GM04503 (cell line): ENCODE measurements around the gene EPHB3.
A peak's percentile ranks its signal among the peaks of the same experiment; 100 is the strongest.

Experiments used
- DNase-seq: peaks from one replicate; pipeline ENCODE4 v3.0.0-alpha.2; 2012; ENCODE audit warnings: low read depth

EPHB3 gene

GRCh38 chr3:184561061-184561912 is at the start of gene EPHB3:
Gene EPHB3 (plus strand): TSS chr3:184561785. CDS start chr3:184562236, 451 bp downstream.
- peak; percentile 94 for DNase-seq

- DNase-seq = no peak
Observed at GRCh38 chr3:184512621-184513020, 49.0 kb upstream of the EPHB3 start.

GRCh38 chr3:184513276-184514170 is 48.1 kb upstream of the EPHB3 start:
- DNase-seq = no peak

GRCh38 chr3:184514171-184514490 is 47.5 kb upstream of the EPHB3 start:
- DNase-seq = no peak

GRCh38 chr3:184523825-184524615 is 37.6 kb upstream of the EPHB3 start:
- DNase-seq = no peak

GRCh38 chr3:184524981-184525336 is 36.6 kb upstream of the EPHB3 start:
- no peak for DNase-seq

- no peak for DNase-seq
Observed at GRCh38 chr3:184525337-184526087, 36.1 kb upstream of the EPHB3 start.

GRCh38 chr3:184526088-184526433 is 35.5 kb upstream of the EPHB3 start:
- DNase-seq = no peak

GRCh38 chr3:184531626-184532280 is 29.8 kb upstream of the EPHB3 start:
- no peak for DNase-seq

- DNase-seq = no peak
Observed at GRCh38 chr3:184532940-184533732, 28.4 kb upstream of the EPHB3 start.

- no peak for DNase-seq
Observed at GRCh38 chr3:184537885-184538665, 23.5 kb upstream of the EPHB3 start.

- no peak for DNase-seq
Observed at GRCh38 chr3:184538666-184539431, 22.7 kb upstream of the EPHB3 start.

GRCh38 chr3:184539801-184540435 is 21.7 kb upstream of the EPHB3 start:
- DNase-seq = no peak

GRCh38 chr3:184540777-184541681 is 20.6 kb upstream of the EPHB3 start:
- DNase-seq = no peak

- no peak for DNase-seq
Observed at GRCh38 chr3:184541886-184542562, 19.6 kb upstream of the EPHB3 start.

- no peak for DNase-seq
Observed at GRCh38 chr3:184542577-184542976, 19.0 kb upstream of the EPHB3 start.

GRCh38 chr3:184543256-184543655 is 18.3 kb upstream of the EPHB3 start:
- DNase-seq = no peak
